Smooth muscle cell (in vitro differentiated cells): Measurements from ENCODE around the gene VPS13D. TPM values are rescaled to one million over a fixed set of nuclear protein-coding genes. Genes with fewer than 3 reads are reported as not detected.

ENCODE experiments used
- DNase-seq: peaks from one replicate; lab custom pipeline; 2025; ENCODE audit not compliant: unreplicated experiment; lab: John Stamatoyannopoulos, UW
- H2AFZ ChIP-seq: fragments of 200-600 bp; sonication (generic); 2 replicates; pipeline ENCODE4 v1.6.0; 2016; ENCODE audit warnings: antibody characterized with exemption, low read depth, mild to moderate bottlenecking
- H3F3A ChIP-seq: fragments of 200-600 bp; sonication (generic); 2 replicates; pipeline ENCODE4 v1.6.0; 2017; ENCODE audit warnings: antibody characterized with exemption, low read depth
- H3K27ac ChIP-seq: fragments of 200-600 bp; sonication (generic); 2 replicates; pipeline ENCODE4 v1.5.1; 2016; ENCODE audit warnings: low read depth, mild to moderate bottlenecking
- H3K27me3 ChIP-seq: fragments of 200-600 bp; sonication (generic); 2 replicates; pipeline ENCODE4 v1.6.1; 2016; ENCODE audit warnings: low read depth, mild to moderate bottlenecking
- H3K36me3 ChIP-seq: fragments of 200-600 bp; sonication (generic); 2 replicates; pipeline ENCODE4 v1.5.1; 2016; ENCODE audit warnings: low read depth
- H3K4me1 ChIP-seq: fragments of 200-600 bp; sonication (generic); 2 replicates; pipeline ENCODE4 v1.5.1; 2016; ENCODE audit warnings: low read depth
- H3K4me2 ChIP-seq: fragments of 200-600 bp; sonication (generic); 2 replicates; pipeline ENCODE4 v1.6.0; 2016; ENCODE audit warnings: mild to moderate bottlenecking
- H3K4me3 ChIP-seq: fragments of 200-600 bp; sonication (generic); 2 replicates; pipeline ENCODE4 v1.5.1; 2016; ENCODE audit warnings: mild to moderate bottlenecking
- H3K79me2 ChIP-seq: fragments of 200-600 bp; sonication (generic); 2 replicates; pipeline ENCODE4 v1.6.0; 2016; ENCODE audit warnings: low read depth, mild to moderate bottlenecking
- H3K9ac ChIP-seq: fragments of 200-600 bp; sonication (generic); 2 replicates; pipeline ENCODE4 v1.6.0; 2016; ENCODE audit warnings: low read depth
- H3K9me3 ChIP-seq: fragments of 200-600 bp; sonication (generic); replicated peaks from 2 replicates; pipeline ENCODE4 v1.5.1; 2016; ENCODE audit warnings: low read depth
- H4K20me1 ChIP-seq: fragments of 200-600 bp; sonication (generic); 2 replicates; pipeline ENCODE4 v1.6.0; 2016; ENCODE audit warnings: low read depth
- CTCF ChIP-seq: fragments of 200-600 bp; sonication (generic); IDR thresholded peaks from 2 replicates; pipeline ENCODE4 v1.5.1; 2017; ENCODE audit warnings: borderline replicate concordance, mild to moderate bottlenecking, antibody characterized with exemption; ENCODE audit not compliant: insufficient read depth, poor library complexity, severe bottlenecking
- WGBS: methylation state at CpG from one replicate; pipeline ENCODE4 v1.1.7; 2016; ENCODE audit warnings: low lambda C conversion rate; 5-methylcytosine and 5-hydroxymethylcytosine counted together
- polyA plus RNA-seq: library from polyadenylated mRNA; unstranded; fragments of >200 nt; fragmentation: Nextera tagmentation; extraction: Ambion mirVana; gene quantifications from 2 replicates; pipeline ENCODE4 v1.2.1, GENCODE V29; 2016
- total RNA-seq: library from RNA; depleted of rRNA; stranded (reverse); fragments of >200 nt; gene quantifications from 2 replicates; pipeline ENCODE4 v1.2.3, GENCODE V29; 2014

Gene VPS13D
- total and polyA plus RNA-seq, 2 experiments from 2014 or later = 3.5 to 20.0 TPM

- Histone ChIP-seq H3K79me2 (no peaks in the 10 kb centered on the region), H3K27me3 (no peaks in the 10 kb centered on the region), H3K4me1 (no peaks in the 10 kb centered on the region), H4K20me1 (peaks cover 63% of the 10 kb centered on the region), H3K27ac (no peak overlapping the region), H3K4me3 (no peak overlapping the region), H3K9ac (no peak overlapping the region), H3F3A (no peaks in the 10 kb centered on the region), H3K9me3 (no peaks in the 10 kb centered on the region), H2AFZ (no peak overlapping the region), H3K4me2 (peak overlapping the region; percentile 2), H3K36me3 (peaks cover 12% of the 10 kb centered on the region)
- no peak for TF ChIP-seq CTCF
- WGBS = 63% methylated on average over 8 of the region's 8 CpGs
- no peak for DNase-seq
These were observed 71.8 kb downstream of the VPS13D start for GRCh38 chr1:12301518-12302237.

- no peak overlapping the region for H3K4me2 ChIP-seq
- H3K27me3 ChIP-seq = no peaks in the 10 kb centered on the region
- no peak for DNase-seq
- H3K36me3 ChIP-seq = peaks cover 13% of the 10 kb centered on the region
- no peak overlapping the region for H2AFZ ChIP-seq
- H3K9ac ChIP-seq = no peak overlapping the region
- H3K79me2 ChIP-seq = no peaks in the 10 kb centered on the region
- H3K4me3 ChIP-seq = no peak overlapping the region
- 63% methylated on average over 2 of the region's 2 CpGs for WGBS
- no peaks in the 10 kb centered on the region for H3F3A ChIP-seq
- H3K27ac ChIP-seq = no peak overlapping the region
- no peaks in the 10 kb centered on the region for H3K4me1 ChIP-seq
- TF ChIP-seq CTCF = no peak
- no peaks in the 10 kb centered on the region for H3K9me3 ChIP-seq
- peaks cover 51% of the 10 kb centered on the region for H4K20me1 ChIP-seq
These were observed 73.1 kb downstream of the VPS13D start for GRCh38 chr1:12302798-12303447.

GRCh38 chr1:12305377-12305776 lies 75.5 kb downstream of the VPS13D start:
- Histone ChIP-seq H3K27ac (no peak overlapping the region), H3F3A (no peaks in the 10 kb centered on the region), H2AFZ (no peak overlapping the region), H3K27me3 (no peaks in the 10 kb centered on the region), H3K9ac (no peak overlapping the region), H3K4me2 (no peak overlapping the region), H3K9me3 (no peaks in the 10 kb centered on the region), H3K4me3 (no peak overlapping the region), H3K79me2 (no peaks in the 10 kb centered on the region), H4K20me1 (peaks cover 48% of the 10 kb centered on the region), H3K36me3 (peaks cover 16% of the 10 kb centered on the region), H3K4me1 (no peaks in the 10 kb centered on the region)
- TF ChIP-seq CTCF = no peak
- WGBS = 75% methylated on average over 8 of the region's 8 CpGs
- DNase-seq = no peak
